ENCODE measurements around the gene CALR3.
"Not testable (repeated sequence)": the region's sequence is repeated elsewhere in the genome, so short reads cannot be mapped to it uniquely, and the experiment has no call there.

Gene CALR3

GRCh38 chr19:16524991-16525734, 29.2 kb upstream of the CALR3 start:
- no peak for DNase-seq (ENCODE audit: low read depth in 2 of 2)

GRCh38 chr19:16522559-16523377, 26.8 kb upstream of the CALR3 start:
- DNase-seq (ENCODE audit: low read depth in 2 of 2), result no peak

- no peak for DNase-seq (ENCODE audit: low read depth in 2 of 2)
Observed at GRCh38 chr19:16521715-16522289, 25.8 kb upstream of the CALR3 start.

- no peak for DNase-seq (ENCODE audit: low read depth in 2 of 2)
Observed at GRCh38 chr19:16520986-16521624, 25.1 kb upstream of the CALR3 start.

- no peak for DNase-seq (ENCODE audit: low read depth in 2 of 2)
Observed at GRCh38 chr19:16520074-16520973, 24.4 kb upstream of the CALR3 start.

GRCh38 chr19:16519230-16519687, 23.3 kb upstream of the CALR3 start:
- DNase-seq (ENCODE audit: low read depth in 2 of 2), result no peak

GRCh38 chr19:16518483-16519229, 22.7 kb upstream of the CALR3 start:
- DNase-seq (ENCODE audit: low read depth in 2 of 2), result no peak

- DNase-seq (ENCODE audit: low read depth in 2 of 2), result no peak
Observed at GRCh38 chr19:16518061-16518460, 22.1 kb upstream of the CALR3 start.

- DNase-seq (ENCODE audit: low read depth in 2 of 2), result no peak
Observed at GRCh38 chr19:16516923-16517610, 21.1 kb upstream of the CALR3 start.

- no peak for DNase-seq (ENCODE audit: low read depth in 2 of 2)
Observed at GRCh38 chr19:16516381-16516780, 20.4 kb upstream of the CALR3 start.

- DNase-seq (ENCODE audit: low read depth in 2 of 2), result no peak
Observed at GRCh38 chr19:16514383-16515019, 18.5 kb upstream of the CALR3 start.

- DNase-seq (ENCODE audit: low read depth in 2 of 2), result not testable (repeated sequence)
Observed at GRCh38 chr19:16512611-16513010, 16.6 kb upstream of the CALR3 start.

- DNase-seq (ENCODE audit: low read depth in 2 of 2), result no peak
Observed at GRCh38 chr19:16509141-16510061, 13.4 kb upstream of the CALR3 start.

GRCh38 chr19:16508546-16508945, 12.6 kb upstream of the CALR3 start:
- DNase-seq (ENCODE audit: low read depth in 2 of 2), result no peak

- no peak for DNase-seq (ENCODE audit: low read depth in 2 of 2)
Observed at GRCh38 chr19:16506961-16507360, 11.0 kb upstream of the CALR3 start.

GRCh38 chr19:16506161-16506560, 10.2 kb upstream of the CALR3 start:
- not testable (repeated sequence) for DNase-seq (ENCODE audit: low read depth in 2 of 2)

- DNase-seq (ENCODE audit: low read depth in 2 of 2), result no peak
Observed at GRCh38 chr19:16504271-16504670, 8.3 kb upstream of the CALR3 start.

GRCh38 chr19:16497837-16498236, 1.9 kb upstream of the CALR3 start:
- DNase-seq (ENCODE audit: low read depth in 2 of 2), result no peak
